Stimulated activated CD8-positive, alpha-beta memory T cell treated with anti-CD3 and anti-CD28 coated beads, Interleukin-7, amount 100 ng/mL, for 48 hours (primary cell): Measurements from ENCODE around the gene OPCML.

Experiments used
- DNase-seq, 2 donors: peaks; one replicate each; pipeline ENCODE4 v3.0.0-alpha.2; 2020; ENCODE audit warnings: low read depth in 1 of 2; ENCODE audit errors: extremely low read depth in 1 of 2

The OPCML gene

GRCh38 chr11:132605825-132606570 is 926.3 kb downstream of the OPCML start:
- DNase-seq: no peak

- no peak for DNase-seq
These were observed 927.9 kb downstream of the OPCML start for GRCh38 chr11:132604431-132604830.

DNA sequence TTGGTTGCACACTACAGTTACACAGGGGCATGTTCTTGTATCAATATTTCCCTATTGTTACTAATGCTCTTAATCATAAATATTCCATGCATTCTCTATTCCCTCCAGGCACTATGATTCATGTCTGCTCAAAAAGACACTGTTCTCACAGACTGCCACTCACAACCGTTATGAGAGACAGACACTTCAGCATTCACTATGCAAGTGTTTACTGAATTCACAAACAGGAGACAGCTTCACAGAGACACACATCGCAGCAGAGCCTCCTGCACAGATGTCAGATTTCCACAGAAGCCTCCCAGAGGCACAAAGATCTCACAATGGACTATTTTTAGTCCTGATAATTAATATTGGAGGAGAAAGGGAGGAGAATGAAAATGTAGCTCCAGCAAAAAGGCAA is 930.4 kb downstream of the OPCML start:
- no peak for DNase-seq

DNA sequence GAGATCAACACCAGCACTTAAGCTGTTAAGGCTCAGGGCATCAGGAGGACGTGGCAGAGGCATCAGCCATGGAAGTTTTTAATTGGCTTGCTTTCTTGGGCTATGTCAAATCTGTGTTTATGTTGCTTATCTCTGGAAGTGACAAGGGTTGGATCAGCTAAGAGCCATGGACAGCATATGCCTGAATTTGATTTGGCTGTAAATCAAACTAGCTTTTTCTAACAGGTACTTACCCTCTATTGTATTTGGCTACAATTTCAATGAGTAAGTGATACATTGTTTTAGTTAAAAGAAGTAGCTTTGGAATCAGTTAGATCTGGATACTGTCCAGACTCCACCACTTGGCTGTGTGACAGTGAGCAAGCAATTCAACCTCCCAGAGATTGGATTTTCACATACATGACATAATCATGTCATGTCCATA is 936.6 kb downstream of the OPCML start:
- DNase-seq: no peak

- no peak for DNase-seq
These were observed 937.1 kb downstream of the OPCML start for GRCh38 chr11:132595246-132595645.

DNA sequence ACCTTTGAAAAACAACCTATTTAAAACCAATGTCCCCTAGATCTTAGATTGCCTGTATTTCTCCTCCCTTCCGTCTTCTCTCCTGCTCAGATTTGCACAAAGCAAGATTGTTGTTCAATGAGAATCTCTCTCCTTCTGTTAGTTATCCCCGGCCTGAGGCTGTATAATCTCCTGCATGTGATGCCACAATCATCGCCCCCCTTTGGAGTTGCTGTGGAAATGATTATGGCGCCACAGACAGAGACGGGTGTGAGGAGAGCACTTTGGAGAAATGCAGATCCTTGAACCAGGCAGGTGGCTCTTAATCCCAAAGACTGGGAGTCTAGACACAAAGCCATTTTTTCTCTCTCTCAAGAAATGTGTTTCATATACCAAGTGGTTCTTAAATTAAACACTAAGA is 941.3 kb downstream of the OPCML start:
- no peak for DNase-seq

GRCh38 chr11:132590554-132590953 is 941.7 kb downstream of the OPCML start:
- no peak for DNase-seq

GRCh38 chr11:132589791-132590190 is 942.5 kb downstream of the OPCML start:
- DNase-seq: no peak

- no peak for DNase-seq
These were observed 943.9 kb downstream of the OPCML start for GRCh38 chr11:132588366-132588765.

GRCh38 chr11:132587716-132588115 is 944.6 kb downstream of the OPCML start:
- DNase-seq: no peak

DNA sequence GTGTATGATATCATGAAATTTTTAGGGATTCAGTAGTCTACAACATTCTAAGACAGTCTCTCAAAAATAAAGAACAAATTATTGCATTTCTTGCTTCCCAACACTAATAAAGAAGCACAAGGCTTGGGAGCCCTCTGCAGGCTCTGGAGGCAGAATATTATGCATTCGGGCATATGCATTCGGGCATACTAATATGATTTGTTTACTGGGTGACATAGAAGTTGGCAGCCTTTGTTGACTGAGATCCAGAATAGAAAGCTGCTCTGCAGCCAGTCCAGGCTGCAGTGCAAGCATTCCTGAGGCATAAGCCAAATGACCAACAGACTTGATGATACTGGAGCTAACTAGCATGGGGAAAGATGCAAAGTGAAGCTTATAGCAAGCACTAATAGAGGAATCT is 945.5 kb downstream of the OPCML start:
- DNase-seq: no peak

GRCh38 chr11:132579634-132580327 is 952.5 kb downstream of the OPCML start:
- DNase-seq: no peak

DNA sequence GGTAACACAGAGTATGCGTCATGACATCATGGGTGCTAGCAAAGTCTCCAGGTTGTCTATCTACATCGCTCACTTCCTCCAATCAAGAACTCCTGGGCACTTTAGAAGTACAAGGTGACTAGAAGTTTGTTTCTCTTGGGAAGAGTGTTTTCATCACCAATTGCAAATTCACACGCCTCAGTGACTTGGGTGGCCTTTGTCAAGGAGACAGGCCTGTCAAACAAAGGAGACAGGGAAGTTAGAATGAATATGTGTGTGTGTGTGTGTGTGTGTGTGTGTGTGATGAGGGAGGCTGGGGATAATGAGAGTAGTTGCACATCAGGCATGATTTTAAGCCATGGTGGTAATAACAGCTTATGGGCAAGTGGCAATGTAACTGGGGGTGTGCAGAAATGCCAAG is 953.2 kb downstream of the OPCML start:
- DNase-seq: no peak

DNA sequence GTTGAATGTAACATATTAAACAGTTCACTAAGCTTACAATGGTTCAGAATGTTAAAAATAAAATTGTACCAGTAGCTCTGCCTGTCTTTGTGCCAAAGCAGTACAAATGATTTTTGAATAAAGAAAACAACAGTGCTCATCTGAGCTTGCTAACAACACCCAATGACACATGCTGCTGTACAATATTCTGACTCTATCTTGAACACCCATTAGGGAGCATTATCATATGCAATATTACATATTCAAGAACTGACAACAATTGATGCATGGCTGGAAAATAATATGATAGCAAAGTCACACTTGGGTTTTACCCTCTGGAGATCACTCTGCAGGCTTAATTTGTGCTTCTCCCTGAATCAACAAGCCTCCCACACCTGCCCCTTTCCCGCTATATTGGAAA is 953.7 kb downstream of the OPCML start:
- no peak for DNase-seq

DNA sequence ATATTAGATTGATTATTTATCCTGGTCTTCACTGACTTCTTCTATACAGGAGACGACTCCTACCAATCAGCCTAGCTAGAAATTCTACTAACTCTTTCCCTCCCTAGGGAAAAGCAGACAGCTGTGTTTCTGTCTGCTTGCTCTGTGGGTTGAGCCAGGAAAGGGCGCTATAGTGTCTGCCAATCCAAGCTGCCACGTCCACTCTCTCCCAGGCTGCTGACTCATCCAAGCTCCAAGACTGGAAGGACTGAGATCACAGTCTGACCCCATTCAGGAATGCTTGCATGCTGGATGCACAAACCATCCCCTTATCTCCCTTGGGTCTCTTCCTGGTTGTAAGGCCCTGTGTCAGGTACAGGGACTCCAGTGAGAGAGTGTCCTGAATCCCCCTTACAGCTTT is 955.6 kb downstream of the OPCML start:
- DNase-seq: no peak

GRCh38 chr11:132564091-132564885 is 968.0 kb downstream of the OPCML start:
- DNase-seq: no peak

- DNase-seq: no peak
These were observed 969.3 kb downstream of the OPCML start for GRCh38 chr11:132563050-132563449.

DNA sequence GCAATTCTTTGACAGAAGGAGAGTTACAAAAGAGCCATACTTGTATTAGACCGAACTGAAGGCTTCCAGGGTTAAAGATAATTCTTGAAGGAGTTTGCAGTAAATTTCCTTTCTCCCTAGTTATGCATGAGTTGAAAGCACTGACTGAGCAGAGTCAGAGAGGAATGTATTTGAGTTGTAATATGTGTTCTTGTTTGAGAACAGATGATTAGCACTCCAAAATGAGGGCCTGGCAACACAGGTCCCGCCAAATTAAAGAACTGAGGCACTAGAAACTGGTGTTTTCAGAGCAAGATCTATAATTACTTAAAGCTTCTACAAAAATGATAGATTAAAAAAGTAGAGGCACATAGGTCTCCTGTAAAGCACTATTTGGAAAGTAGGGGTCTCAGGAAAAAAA is 970.4 kb downstream of the OPCML start:
- no peak for DNase-seq

- DNase-seq: no peak
These were observed 972.8 kb downstream of the OPCML start for GRCh38 chr11:132559331-132560036.

DNA sequence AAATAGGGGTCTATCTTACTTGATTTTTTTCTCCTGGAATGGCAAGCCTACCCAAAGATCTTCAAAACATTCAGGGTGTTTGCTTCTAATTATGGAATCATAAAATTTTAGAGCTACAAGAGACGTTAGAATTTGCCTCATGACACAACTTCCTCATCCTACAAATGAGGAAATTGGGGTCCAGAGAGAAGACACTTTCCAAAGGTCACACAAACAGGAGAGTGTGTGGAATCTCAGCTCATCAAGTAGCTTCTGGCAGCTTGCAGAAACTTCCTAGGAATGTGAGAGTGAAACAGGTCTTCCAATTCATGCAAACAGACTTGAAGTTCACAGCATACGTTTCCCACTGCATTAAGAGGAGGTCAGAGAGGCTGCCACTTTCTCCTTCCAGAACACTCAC is 976.0 kb downstream of the OPCML start:
- no peak for DNase-seq

- no peak for DNase-seq
These were observed 976.7 kb downstream of the OPCML start for GRCh38 chr11:132555617-132556016.
